Head of caudate nucleus (tissue), 42 donors: ENCODE data around the gene BAZ1B.
A peak's percentile ranks its signal among the peaks of the same experiment; 100 is the strongest.
"Not testable (repeated sequence)": the region's sequence is repeated elsewhere in the genome, so short reads cannot be mapped to it uniquely, and the experiment has no call there.

Experiments
- DNase-seq, 42 donors: peaks; one replicate each; pipeline versions ENCODE4 v3.0.0 to v3.0.0-alpha.2; 2020 to 2021; ENCODE audit warnings: mixed read lengths in 7 of 42
- intact Hi-C: fragments of 100-400 bp; cut with DNase I; formaldehyde crosslinking; loops from one replicate; pipeline ENCODE4 v1.15.0; 2022

BAZ1B gene, protein sequence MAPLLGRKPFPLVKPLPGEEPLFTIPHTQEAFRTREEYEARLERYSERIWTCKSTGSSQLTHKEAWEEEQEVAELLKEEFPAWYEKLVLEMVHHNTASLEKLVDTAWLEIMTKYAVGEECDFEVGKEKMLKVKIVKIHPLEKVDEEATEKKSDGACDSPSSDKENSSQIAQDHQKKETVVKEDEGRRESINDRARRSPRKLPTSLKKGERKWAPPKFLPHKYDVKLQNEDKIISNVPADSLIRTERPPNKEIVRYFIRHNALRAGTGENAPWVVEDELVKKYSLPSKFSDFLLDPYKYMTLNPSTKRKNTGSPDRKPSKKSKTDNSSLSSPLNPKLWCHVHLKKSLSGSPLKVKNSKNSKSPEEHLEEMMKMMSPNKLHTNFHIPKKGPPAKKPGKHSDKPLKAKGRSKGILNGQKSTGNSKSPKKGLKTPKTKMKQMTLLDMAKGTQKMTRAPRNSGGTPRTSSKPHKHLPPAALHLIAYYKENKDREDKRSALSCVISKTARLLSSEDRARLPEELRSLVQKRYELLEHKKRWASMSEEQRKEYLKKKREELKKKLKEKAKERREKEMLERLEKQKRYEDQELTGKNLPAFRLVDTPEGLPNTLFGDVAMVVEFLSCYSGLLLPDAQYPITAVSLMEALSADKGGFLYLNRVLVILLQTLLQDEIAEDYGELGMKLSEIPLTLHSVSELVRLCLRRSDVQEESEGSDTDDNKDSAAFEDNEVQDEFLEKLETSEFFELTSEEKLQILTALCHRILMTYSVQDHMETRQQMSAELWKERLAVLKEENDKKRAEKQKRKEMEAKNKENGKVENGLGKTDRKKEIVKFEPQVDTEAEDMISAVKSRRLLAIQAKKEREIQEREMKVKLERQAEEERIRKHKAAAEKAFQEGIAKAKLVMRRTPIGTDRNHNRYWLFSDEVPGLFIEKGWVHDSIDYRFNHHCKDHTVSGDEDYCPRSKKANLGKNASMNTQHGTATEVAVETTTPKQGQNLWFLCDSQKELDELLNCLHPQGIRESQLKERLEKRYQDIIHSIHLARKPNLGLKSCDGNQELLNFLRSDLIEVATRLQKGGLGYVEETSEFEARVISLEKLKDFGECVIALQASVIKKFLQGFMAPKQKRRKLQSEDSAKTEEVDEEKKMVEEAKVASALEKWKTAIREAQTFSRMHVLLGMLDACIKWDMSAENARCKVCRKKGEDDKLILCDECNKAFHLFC (N-terminal part only)

DNA sequence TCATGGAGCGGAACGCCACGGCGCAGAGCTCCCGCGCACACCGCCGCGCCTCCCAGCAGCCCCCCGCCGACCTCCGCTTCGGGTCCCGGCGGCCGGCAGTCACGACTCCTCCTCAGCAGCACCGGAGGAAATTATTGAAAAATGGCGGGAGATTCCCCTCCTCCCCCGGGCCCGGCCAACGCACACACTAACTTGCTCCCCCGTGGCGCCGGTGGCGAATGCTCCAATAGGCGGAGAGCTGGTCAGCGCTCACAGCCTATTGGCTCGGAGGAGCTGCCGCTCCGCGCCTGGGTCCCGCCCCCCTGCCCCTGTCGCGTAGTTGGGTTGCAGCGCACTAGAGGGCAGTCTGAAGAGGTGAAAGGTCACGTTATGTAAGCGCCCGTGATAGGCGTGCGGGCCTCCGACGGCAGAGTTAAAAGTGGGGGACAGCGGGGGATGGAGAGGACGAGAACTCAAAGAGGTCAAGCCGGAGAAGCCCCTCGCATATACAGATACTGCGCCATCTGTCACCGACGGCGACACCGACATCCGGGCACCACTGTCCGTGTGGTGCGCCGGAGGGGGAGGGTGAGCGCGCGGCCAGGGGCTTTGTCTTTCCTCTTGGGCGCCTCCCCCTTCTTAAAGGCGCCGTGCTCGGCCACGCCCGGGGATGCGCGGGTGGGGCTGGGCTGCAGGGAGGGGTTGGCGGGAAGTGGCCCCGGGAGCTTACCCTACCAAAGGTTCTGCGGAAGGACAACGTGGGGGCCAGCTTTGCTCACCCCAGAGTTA is at the start of gene BAZ1B:
Gene BAZ1B (minus strand): TSS at position 189 of the 768 bp plus-strand sequence. CDS start 360 bp downstream, outside the sequence.
- peak; percentile 96 to 99 (median 98) for DNase-seq
- intact Hi-C loops = loop anchor here (2.0 to 5.0 kb wide), 2 partner anchors 35 to 55 kb away; partner anchors contain the start of genes BCL7B and TBL2

DNA sequence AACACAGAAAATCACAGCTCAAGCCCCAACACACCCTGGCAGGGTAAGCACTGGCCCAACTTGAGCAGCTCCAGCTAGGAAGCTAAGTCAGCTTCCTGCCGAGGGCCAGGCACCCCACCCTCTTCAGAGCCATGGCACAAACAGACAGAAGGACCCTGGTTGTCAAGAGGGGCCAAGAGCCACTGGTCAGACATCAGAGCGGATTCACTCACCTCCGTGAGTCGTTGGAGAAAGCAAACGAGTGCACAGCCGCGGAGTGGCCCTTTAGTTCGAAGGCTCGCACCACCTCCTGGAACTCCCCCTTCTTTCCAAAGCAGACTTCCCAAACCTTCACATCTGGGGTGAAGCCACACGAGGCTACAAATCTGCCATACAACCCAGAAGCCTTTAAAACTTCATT is 48.9 kb upstream of the BAZ1B start:
- DNase-seq = no peak
- intact Hi-C loops = loop anchor here (10.0 kb wide), 1 partner anchor 144 kb away; the partner anchor contains the start of gene STX1A

DNA sequence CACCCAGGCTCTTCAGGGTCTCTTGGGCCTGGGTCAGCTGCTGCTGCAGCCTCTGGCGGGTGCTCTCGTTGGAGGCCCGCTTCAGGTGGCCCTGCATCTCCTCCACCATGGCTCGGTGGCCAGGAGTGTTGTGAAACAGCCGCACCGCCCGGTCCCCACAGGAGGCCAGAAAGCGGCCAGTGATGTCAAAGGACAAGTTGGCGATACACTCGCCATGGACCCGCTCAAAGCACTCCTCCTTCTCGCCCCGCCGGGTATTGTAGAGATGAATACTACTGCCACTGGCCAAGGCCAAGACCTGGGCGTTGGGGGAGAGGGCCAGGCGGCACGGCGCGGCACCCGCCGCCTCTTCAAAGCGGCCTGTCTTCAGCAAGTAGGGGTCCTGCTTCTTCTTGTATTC is 48.4 kb upstream of the BAZ1B start:
- intact Hi-C loops = loop anchor here (10.0 kb wide), 1 partner anchor 144 kb away; the partner anchor contains the start of gene STX1A
- no peak for DNase-seq

DNA sequence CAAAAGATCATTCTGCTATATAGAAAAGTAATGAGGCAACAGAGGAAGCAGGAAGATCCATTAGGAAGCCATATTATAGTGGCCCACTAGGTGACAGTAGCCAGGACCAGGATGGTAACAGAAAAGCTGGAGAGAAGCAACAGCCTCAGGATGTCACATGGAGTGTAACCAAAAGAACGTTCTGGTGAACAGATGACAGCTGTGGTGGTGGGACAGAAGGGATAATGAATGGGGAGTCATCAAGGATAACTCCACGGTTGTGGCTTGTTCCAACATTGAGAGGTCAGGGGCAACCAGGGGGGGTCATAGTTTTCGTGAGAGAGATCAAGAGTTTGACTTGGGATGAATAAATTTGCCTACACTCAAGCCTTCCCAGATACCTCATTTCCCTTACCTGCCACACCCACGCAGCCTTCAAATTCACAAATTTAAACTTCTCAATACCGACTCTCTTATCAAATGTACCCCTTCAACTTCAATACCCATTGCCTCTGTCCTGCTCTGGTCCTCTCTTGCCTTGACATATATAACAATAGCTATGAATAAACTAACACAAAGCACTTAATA is 47.0 kb upstream of the BAZ1B start:
- no peak for DNase-seq
- intact Hi-C loops = no loop called here

DNA sequence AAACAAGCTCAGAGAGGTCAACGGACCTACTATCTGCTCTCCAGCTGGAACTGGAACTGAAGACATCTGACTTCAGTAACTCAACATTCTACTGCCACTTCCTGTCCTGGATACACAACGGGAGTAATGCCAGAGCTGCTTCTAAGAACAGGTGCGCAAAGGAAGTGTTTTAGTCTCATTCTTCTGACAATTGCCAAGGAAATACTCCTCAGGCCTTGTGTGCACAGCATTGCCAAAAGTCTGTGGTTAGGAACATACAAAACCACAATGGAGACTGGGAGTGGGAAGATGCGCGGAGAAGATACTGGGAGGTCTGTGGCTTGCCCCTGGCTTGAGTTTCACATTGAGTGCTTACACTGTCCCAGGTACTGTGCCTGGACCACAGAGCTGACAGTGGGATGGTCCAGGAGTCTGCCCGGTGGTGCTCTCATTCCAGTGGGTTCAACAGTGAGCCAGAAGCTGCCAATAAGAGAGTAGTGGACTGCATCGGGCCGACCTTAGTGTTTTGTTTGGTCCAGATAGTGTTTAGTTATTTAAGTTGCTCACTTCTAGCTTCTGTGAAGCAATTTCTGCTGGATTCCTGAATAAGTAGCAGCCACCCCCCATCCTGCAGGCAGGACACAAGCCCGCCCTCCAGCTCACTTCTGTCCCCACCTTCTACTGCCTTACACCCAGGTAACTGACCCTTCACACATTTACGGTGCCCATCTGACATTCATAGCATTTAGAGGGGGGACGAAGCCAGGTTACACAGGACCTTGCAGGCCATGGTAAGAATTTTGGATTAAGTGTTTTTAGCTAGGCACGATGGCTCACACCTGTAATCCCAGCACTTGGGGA is 46.0 kb upstream of the BAZ1B start:
- no peak for DNase-seq
- intact Hi-C loops = no loop called here

DNA sequence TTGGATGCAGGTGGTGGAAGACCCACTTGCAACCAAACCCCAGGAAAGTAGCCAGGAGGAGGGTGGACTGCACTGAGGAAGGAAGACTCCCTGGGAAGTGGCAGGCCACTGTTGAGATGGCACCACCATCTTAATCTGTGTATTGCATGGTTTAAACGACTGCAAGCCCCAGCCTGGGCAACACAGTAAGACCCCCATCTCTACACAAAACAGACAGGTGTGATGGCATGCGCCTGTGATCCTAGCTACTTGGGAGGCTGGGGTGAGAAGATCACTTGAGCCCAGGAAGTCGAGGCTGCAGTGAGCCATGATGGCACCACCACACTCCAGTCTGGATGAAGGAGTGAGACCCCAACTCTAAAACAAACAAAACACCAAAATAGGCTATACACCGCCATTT is 45.0 kb upstream of the BAZ1B start:
- DNase-seq = no peak
- intact Hi-C loops = no loop called here

DNA sequence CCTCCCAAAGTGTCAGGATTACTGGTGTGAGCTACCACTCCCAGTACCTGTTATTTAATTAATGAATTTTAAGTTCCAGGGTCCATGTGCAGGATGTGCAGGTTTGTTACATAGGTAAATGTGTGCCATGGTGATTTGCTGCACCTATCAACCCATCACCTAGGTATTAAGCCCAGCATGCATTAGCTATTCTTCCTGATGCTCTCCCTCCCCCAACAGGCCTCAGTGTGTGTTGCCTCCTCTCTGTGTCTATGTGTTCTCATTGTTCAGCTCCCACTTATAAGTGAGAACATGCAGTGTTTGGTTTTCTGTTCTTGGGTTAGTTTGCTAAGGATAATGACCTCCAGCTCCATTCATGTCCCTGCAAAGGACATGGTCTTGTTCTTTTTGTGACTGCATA is 44.3 kb upstream of the BAZ1B start:
- intact Hi-C loops, DNase-seq: not testable (repeated sequence)

DNA sequence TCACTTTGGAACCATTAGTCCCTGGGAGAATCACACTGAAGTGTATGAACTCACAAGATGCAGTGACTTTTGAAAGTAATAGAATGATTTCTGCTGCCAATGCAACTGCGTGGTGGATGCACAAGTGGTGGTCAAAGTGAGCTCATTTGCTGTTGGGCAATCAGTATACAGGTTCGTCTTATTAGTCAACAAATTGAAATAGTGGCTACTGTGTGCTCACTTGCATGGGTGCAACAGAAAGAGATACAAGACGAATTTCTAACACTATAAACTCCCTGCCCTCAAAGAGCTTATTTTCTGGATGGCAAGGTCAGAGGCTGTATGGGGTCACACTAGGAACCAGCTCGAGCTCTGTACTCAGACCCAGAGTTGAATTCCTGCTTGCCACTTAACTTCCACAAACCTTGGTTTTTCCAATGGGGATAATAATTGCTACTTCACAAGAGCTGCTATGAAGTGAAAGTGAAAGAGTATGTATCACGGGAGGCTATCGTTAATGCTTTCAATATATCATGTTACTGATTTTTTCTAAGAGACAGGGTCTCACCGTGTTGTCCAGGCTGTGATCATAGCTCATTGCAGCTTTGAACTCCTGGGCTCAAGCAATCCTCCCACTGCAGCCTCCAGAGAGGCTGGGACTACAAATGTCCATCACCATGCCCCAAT is 43.7 kb upstream of the BAZ1B start:
- intact Hi-C loops = no loop called here
- DNase-seq = no peak

DNA sequence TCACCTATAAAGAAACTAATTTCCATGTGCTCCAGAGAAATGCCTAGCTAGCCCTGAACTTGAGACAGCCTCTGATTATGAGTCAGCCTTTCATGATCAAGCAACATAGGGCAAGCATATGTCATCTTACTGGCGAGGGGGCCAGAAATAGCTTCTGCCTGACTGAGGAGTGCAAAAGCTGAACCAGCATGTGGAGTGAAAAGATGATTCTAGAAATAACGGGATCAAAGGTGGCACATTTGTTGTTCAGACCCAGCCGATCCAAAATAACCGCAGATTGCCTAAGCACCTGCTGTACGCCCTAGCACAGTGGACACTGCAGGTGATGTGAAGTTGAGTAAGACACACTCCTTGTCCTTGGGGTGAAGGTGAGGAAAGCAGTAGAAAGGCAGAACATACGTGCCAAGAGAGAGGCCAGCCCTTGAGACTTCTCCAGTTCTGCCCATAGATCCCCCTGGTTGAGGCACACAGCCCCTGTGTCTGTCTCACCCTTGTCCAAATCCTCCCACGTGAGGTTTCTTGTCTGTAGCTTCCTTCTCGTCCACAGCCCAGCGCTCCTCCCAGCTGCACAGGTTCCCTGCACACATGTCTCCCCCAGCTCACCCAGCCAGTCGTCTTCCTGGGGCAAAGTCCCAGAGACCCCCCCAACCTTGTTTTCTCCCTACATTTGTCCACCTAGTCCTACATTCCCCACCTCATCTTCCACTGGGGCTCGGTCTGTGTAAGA is 38.2 kb upstream of the BAZ1B start:
- peak in 9 of 42 donors; percentile 12 to 58 (median 22) for DNase-seq
- intact Hi-C loops = no loop called here

DNA sequence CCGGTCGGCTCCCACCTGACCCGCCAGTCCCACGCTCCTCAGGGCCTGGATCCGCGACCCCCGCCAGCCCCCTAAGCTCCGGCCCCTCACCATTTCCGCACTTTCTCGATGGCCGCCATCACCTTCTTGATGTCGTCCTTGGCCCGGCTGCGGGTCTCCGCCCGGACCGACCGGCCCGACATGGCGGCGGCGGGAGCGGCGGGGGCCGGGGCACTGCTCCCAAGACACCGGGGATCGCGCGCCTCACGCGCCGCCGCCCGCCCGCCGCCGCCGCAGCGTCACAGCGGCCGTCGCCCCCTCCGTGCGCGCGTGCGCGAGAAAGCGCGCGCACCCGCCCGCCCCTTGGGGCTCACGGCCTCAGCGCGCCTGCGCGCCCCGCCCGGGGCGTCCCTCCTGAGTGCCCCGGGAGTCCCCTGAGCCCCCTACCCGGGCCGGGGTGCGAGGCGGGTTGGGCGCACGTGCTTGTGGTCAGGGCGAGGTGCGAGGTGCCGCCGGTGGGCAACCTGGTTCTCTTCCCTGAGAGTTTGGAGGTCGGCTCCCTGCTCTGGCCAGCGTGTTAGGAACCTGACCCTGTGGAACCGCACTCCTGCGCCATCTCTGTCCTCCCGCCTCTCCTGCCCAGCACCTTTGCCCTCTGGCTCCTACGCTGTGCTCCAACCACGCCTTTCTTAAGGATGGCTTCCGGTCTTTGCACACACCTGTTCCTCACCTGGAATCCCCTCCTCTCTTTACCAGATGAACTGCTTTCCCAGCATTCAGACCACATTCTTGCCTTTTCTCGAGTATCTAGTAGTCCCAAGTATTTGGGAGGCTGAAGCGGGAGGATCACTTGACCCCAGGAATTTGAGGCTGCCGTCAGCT is 35.5 kb upstream of the BAZ1B start, which contains the start of gene BCL7B:
Gene BCL7B (minus strand): TSS at position 294 of the 861 bp plus-strand sequence. CDS start 112 bp downstream, at position 182.
- peak; percentile 25 to 84 (median 70) for DNase-seq
- intact Hi-C loops = loop anchor here (2.0 kb wide), 1 partner anchor 35 kb away; the partner anchor contains the start of gene BAZ1B

DNA sequence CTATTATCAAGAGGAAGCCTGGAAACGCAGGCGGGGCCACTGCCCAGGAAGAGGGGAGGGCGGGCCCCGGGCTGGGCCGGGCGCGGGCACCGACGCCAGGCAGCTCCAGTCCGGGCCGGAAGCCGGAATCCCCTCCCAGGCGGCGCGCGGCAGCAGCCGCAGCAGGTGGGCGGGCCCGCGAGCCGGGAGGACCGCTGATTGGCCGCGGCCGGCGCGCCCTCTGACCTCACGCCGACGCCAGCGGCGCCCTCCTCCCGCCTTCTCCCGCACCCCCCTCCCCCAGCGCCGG is 35.0 kb upstream of the BAZ1B start:
- intact Hi-C loops = loop anchor here (2.0 kb wide), 1 partner anchor 34 kb away; the partner anchor contains the start of gene BAZ1B

DNA sequence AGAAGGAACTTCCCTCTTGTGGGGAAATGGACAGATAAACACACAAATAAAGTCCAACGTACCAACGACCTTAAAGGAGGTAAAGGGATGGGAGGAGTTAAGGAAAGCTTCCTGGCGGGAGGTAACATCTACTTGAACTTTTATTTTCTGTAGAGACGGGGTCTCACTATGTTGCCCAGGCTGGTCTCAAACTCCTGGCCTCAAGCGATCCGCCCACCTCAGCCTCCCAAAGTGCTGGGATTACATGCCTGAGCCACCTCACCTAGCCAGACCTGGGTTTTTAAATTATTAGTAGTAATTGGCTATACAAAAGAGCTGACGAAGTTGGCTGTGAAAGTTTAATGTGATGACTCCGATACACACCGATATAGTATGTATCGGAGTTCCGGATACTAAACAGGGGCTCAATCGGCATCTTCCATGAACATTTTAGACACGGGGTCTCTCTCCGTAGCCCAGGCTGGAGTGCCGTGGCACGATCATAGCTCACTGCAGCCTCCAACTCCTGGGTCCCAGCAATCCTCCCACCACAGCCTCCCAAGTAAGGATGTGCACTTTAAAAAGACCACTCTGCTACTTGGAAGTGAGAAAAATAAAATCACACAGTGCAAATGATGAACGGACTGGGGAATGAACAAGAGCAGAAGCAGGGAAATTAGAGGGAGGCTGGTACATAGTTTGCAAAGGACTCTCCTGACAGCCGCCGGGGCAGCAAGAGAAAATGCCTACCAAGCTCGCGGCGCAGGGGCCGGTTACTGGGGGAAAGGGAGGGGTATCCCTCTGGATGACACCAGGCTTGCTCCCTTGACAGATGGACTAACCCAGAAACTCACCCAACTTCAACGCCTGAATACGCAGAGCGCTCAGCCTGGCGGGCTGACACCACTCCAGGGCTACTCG is 34.4 kb upstream of the BAZ1B start:
- intact Hi-C loops = loop anchor here (2.0 kb wide), 1 partner anchor 34 kb away; the partner anchor contains the start of gene BAZ1B
- DNase-seq = no peak

More for the DNA sequence above, 35.0 kb upstream of the BAZ1B start:
- DNase-seq = peak; percentile 75 to 98 (median 93)

DNA sequence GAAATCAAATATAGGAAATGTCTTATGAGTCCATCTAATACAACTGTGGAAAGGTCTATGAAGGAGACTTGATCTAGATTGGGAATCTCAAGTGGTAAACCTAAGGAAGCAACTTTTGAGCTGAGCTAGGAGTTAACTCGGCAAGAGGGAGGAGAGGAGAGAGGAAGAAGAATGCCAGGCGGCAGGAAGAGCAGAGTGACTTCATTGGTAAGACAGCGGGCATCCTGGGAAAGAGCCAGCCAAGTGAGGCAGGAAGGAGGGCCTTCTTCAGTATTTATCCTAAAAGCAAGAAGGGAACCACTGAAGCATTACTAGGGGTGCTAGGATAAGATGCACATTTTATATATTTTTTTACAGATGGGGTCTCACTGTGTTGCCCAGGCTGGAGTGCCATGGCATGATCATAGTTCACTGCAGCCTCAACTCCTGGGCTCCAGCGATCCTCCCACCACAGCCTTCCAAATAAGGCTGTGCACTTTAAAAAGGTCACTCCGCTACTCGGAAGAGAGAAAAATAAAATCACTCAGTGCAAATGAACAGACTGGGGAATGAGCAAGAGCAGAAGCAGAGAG is 33.4 kb upstream of the BAZ1B start:
- intact Hi-C loops = no loop called here
- no peak for DNase-seq
